ENCODE measurements around the gene CDH4. TPM values are rescaled to one million over a fixed set of nuclear protein-coding genes. Genes with fewer than 3 reads are reported as not detected.
"Not testable (repeated sequence)": the region's sequence is repeated elsewhere in the genome, so short reads cannot be mapped to it uniquely, and the experiment has no call there.

Gene CDH4
- total RNA-seq, 1 donor from 2014 or later: 3.2 TPM

DNA sequence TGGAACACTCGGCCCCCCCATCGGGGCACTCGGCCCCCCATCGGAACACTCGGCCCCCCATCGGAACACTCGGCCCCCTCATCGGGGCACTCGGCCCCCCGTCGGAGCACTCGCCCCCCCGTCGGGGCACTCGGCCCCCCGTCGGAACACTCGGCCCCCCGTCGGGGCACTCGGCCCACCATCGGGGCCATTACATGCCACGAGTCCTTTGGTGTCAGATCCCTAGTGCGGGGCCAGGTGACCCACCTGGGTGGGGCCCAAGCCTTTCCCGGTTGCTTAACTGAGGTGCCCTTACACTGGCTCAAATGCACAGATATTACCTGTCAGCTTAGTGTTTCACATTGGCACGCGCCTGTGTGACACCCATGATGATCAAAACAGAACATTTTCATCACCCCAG lies 717.7 kb downstream of the CDH4 start:
- Mint-ChIP-seq H3K27me3 (ENCODE audit: low read depth, unreplicated experiment) (no peaks in the 10 kb centered on the region), H3K4me3 (ENCODE audit: unreplicated experiment) (no peak overlapping the region), H3K27ac (ENCODE audit: unreplicated experiment) (no peak overlapping the region), H3K4me1 (ENCODE audit: low read depth, unreplicated experiment) (no peaks in the 10 kb centered on the region), H3K9me3 (ENCODE audit: unreplicated experiment) (no peaks in the 10 kb centered on the region), H3K36me3 (ENCODE audit: low read depth, unreplicated experiment) (peaks cover 21% of the 10 kb centered on the region)
- Histone ChIP-seq H3K9me3 (ENCODE audit: insufficient read depth, low read depth, low read length) (no peaks in the 10 kb centered on the region), H3K27me3 (ENCODE audit: insufficient read depth, low read length) (peaks cover 4% of the 10 kb centered on the region), H3K36me3 (ENCODE audit: insufficient read depth, low read length) (peaks cover 3% of the 10 kb centered on the region), H3K27ac (ENCODE audit: low read depth, low read length) (no peak overlapping the region), H3K4me2 (ENCODE audit: low read length) (no peak overlapping the region), H3K79me2 (ENCODE audit: insufficient read depth, low read length) (no peaks in the 10 kb centered on the region), H3K9ac (ENCODE audit: low read length) (no peak overlapping the region), H4K20me1 (ENCODE audit: insufficient read depth, low read length) (no peaks in the 10 kb centered on the region), H3K4me1 (ENCODE audit: insufficient read depth, low read length) (no peaks in the 10 kb centered on the region), H2AFZ (ENCODE audit: low read depth, low read length) (no peak overlapping the region), H3K4me3 (ENCODE audit: insufficient read depth, low read depth, low read length) (no peak overlapping the region)
- FAIRE-seq (no peak), DNase-seq (ENCODE audit: low read depth) (no peak)
- TF ChIP-seq EZH2 (IDR thresholded peaks at IDR 0.05; ENCODE audit: insufficient read depth, low read length): no peak
- TF ChIP-seq, protein P1, sequence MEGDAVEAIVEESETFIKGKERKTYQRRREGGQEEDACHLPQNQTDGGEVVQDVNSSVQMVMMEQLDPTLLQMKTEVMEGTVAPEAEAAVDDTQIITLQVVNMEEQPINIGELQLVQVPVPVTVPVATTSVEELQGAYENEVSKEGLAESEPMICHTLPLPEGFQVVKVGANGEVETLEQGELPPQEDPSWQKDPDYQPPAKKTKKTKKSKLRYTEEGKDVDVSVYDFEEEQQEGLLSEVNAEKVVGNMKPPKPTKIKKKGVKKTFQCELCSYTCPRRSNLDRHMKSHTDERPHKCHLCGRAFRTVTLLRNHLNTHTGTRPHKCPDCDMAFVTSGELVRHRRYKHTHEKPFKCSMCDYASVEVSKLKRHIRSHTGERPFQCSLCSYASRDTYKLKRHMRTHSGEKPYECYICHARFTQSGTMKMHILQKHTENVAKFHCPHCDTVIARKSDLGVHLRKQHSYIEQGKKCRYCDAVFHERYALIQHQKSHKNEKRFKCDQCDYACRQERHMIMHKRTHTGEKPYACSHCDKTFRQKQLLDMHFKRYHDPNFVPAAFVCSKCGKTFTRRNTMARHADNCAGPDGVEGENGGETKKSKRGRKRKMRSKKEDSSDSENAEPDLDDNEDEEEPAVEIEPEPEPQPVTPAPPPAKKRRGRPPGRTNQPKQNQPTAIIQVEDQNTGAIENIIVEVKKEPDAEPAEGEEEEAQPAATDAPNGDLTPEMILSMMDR (IDR thresholded peaks at IDR 0.05; ENCODE audit: insufficient read depth, low read depth, low read length): no peak

DNA sequence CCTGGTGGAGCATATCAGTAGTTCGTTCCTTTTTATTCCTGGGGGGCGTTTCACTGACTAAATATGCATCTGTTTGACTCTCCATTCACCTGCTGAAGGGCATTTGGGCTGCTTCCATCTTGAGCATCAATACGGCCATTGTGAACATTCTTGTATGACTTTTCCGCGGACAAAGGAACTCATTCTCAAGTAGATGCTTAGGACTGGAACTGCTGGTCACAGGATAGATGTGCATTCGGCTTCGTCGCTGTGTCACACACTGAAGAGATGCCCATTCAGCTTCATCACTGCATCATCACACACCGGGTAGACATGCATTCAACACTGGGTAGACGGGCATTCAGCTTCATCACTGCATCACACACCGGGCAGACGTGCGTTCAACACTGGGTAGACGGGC lies 718.3 kb downstream of the CDH4 start:
- Mint-ChIP-seq H3K9me3 (ENCODE audit: unreplicated experiment) (no peaks in the 10 kb centered on the region), H3K4me3 (ENCODE audit: unreplicated experiment) (no peak overlapping the region), H3K27ac (ENCODE audit: unreplicated experiment) (no peak overlapping the region), H3K27me3 (ENCODE audit: low read depth, unreplicated experiment) (no peaks in the 10 kb centered on the region), H3K36me3 (ENCODE audit: low read depth, unreplicated experiment) (peaks cover 21% of the 10 kb centered on the region), H3K4me1 (ENCODE audit: low read depth, unreplicated experiment) (no peaks in the 10 kb centered on the region)
- TF ChIP-seq, protein P1 (IDR thresholded peaks at IDR 0.05; ENCODE audit: insufficient read depth, low read depth, low read length): no peak
- no peak for TF ChIP-seq EZH2 (IDR thresholded peaks at IDR 0.05; ENCODE audit: insufficient read depth, low read length)
- Histone ChIP-seq H2AFZ (ENCODE audit: low read depth, low read length) (no peak overlapping the region), H3K9me3 (ENCODE audit: insufficient read depth, low read depth, low read length) (no peaks in the 10 kb centered on the region), H3K4me1 (ENCODE audit: insufficient read depth, low read length) (no peaks in the 10 kb centered on the region), H3K4me3 (ENCODE audit: insufficient read depth, low read depth, low read length) (no peak overlapping the region), H3K79me2 (ENCODE audit: insufficient read depth, low read length) (no peaks in the 10 kb centered on the region), H3K4me2 (ENCODE audit: low read length) (no peak overlapping the region), H3K27ac (ENCODE audit: low read depth, low read length) (no peak overlapping the region), H4K20me1 (ENCODE audit: insufficient read depth, low read length) (no peaks in the 10 kb centered on the region), H3K9ac (ENCODE audit: low read length) (no peak overlapping the region), H3K27me3 (ENCODE audit: insufficient read depth, low read length) (no peaks in the 10 kb centered on the region), H3K36me3 (ENCODE audit: insufficient read depth, low read length) (peaks cover 3% of the 10 kb centered on the region)
- DNase-seq (ENCODE audit: low read depth) (no peak), FAIRE-seq (no peak)

DNA sequence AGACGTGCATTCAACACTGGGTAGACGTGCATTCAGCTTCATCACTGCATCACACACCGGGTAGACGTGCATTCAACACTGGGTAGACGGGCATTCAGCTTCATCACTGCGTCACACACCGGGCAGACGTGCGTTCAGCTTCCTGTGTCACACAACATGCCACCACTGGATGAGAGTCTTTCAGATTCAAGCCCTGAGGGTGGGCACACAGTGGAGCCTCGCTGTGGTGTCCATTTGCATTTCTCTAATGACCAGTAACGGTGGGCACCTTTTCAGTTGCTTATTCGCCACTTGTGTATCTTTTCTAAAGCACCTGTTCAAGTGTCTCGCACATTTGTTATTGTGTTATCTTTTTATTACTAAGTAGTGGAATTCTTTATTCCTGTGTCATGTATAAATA lies 719.5 kb downstream of the CDH4 start:
- not testable (repeated sequence) for H3K4me1 ChIP-seq (ENCODE audit: insufficient read depth, low read length); H3K9me3 Mint-ChIP-seq (ENCODE audit: unreplicated experiment); H3K4me2 ChIP-seq (ENCODE audit: low read length); H3K9me3 ChIP-seq (ENCODE audit: insufficient read depth, low read depth, low read length); H4K20me1 ChIP-seq (ENCODE audit: insufficient read depth, low read length); H3K4me3 ChIP-seq (ENCODE audit: insufficient read depth, low read depth, low read length); H3K9ac ChIP-seq (ENCODE audit: low read length); H3K4me1 Mint-ChIP-seq (ENCODE audit: low read depth, unreplicated experiment); H3K4me3 Mint-ChIP-seq (ENCODE audit: unreplicated experiment); H3K79me2 ChIP-seq (ENCODE audit: insufficient read depth, low read length); H3K27ac ChIP-seq (ENCODE audit: low read depth, low read length); H2AFZ ChIP-seq (ENCODE audit: low read depth, low read length); FAIRE-seq; H3K27me3 Mint-ChIP-seq (ENCODE audit: low read depth, unreplicated experiment); H3K27me3 ChIP-seq (ENCODE audit: insufficient read depth, low read length); H3K36me3 ChIP-seq (ENCODE audit: insufficient read depth, low read length); DNase-seq (ENCODE audit: low read depth); H3K27ac Mint-ChIP-seq (ENCODE audit: unreplicated experiment)
- peaks cover 21% of the 10 kb centered on the region for H3K36me3 Mint-ChIP-seq (ENCODE audit: low read depth, unreplicated experiment)

Measured in astrocyte (in vitro differentiated cells and primary cell).